HG02870 (cell line): ENCODE measurements around the gene CARM1.
"Not testable (repeated sequence)": the region's sequence is repeated elsewhere in the genome, so short reads cannot be mapped to it uniquely, and the experiment has no call there.

Experiments used
- ATAC-seq: cut with Tn5 transposase; IDR thresholded peaks from one replicate; pipeline ENCODE4 v1.9.1; 2021; ENCODE audit warnings: mild to moderate bottlenecking, moderate library complexity; ENCODE audit not compliant: unreplicated experiment

CARM1 gene

DNA sequence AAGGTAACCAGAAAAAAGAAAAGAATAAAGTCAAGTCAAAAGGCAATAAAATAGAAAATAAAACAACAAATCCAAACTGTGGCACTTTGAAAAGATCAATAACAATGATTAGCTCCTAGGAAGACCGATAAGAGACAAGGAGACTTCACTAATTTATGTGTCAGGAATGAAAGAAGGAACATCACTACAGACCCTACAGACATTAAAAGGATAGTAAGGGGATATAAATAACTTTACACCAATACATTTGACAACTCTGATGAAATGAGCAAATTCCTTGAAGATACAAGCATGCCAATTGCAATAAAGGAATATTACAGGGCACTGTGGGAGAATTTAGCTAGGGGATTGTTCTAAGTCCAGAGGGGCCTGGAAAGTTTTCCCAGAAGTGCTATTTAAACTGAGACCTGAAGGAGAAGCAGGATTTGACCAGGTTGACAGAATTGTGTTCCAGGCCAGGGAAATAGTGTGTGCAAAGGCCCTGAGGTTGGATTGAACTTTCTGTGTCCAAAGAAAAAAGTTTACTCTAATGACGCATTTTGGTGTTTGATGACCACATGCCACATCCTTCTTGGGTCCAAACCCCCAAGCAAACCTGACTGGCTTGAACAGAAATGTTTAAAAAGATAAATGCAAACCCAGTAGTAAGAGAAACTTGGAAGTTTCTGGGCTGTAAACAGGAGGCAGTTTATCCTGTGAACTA lies 24.7 kb upstream of the CARM1 start:
- no peak for ATAC-seq

DNA sequence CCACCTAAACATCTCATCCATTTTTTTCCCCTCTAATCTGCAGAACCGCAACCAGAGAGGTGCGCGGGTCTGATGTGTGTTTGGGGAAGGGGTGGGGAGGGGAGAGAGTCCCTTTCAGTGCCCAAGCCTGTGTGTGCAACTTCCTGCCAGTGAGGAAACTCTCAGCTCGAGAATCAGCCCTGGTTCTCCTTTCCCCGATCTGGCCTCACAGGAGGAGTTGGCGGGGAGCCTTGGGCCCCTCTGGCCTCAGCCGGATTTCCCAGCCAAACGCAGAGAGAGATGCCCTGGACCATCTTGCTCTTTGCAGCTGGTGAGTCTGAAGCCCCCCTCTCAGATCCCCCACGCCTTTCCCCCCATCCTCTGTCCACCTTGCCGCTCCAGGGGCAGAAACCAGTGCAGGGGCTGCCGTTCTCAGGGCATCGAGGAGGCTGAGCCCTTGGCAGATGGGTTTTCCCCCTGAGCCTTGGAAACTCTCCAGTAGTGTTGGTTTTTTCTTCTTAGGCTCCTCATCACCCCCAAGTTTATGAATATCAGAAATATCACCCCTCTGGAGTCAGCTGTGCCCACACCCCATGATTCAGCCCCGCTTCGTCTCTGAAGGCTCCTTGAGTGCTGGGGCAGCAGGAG lies 23.0 kb upstream of the CARM1 start, which contains the start of gene C19orf38:
TSS of gene C19orf38 (plus strand) at position 186 of the 627 bp plus-strand sequence. CDS start at position 280, 94 bp downstream.
- ATAC-seq: no peak

DNA sequence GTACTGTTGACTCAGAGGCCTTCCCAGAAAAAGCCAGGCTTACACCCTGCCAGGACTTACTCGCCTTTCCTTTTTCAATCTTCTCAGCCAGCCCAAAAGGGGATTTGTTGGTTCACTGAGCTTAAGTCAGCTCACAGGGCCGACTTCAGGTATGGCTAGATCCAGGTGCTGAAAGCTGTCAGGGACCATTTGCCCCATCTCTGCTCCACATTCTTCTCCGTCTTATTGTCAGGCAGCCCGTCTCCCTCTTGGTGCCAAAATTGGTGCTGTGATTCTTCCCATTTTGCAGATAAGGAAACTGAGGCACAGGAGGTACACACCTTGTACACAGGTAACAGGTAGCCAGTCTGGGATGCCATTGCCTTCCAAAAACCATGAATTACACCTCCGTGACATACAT lies 20.7 kb upstream of the CARM1 start:
- no peak for ATAC-seq

GRCh38 chr19:10852098-10852800 lies 19.1 kb upstream of the CARM1 start:
- no peak for ATAC-seq

- no peak for ATAC-seq
These were observed 18.4 kb upstream of the CARM1 start for GRCh38 chr19:10852941-10853340.

- no peak for ATAC-seq
These were observed 16.8 kb upstream of the CARM1 start for GRCh38 chr19:10854350-10855089.

DNA sequence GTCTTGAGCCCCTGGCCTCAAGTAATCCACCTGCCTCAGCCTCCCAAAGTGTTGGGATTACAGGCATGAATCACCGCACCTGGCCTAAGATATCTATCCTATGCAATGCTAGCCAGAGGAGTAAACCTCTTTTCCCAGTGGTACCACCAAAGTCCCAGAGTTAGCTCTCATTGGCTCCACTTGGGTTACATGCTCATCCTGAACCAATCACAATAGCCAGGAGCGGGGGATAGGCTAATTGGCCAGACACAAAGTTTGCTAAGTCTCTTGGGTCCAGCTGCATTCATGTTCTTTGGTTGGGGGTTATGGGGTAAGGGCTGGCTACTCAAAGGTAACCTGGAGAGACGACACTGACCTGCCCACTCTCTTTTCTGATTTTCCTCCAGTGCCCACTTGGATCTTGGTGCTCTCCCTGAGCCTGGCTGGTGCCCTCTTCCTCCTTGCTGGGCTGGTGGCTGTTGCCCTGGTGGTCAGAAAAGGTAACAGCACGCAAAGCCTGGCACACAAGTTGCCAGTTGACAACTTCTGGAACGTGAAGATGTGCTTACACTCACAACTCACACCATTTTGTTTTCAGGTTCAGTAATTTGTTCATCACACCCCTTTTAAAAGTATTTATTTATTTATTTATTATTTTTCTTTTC lies 15.4 kb upstream of the CARM1 start:
- ATAC-seq: no peak

DNA sequence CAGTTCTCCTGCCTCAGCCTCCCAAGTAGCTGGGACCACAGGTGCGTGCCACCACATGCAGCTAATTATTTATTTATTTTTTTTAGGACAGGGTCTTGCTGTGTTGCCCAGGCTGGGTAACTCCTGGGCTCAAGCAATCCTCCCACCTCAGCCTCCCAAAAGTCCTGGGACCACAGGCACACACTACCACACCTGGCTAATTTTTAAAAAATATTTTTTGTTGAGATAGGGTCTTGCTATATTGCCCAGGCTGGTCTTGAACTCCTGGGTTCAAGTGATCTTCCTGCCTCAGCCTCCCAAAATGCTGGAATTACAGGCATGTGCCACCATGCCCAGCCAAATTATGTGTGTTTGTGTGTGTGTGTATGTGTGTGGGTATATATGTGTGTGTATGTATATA lies 14.5 kb upstream of the CARM1 start:
- ATAC-seq: not testable (repeated sequence)

DNA sequence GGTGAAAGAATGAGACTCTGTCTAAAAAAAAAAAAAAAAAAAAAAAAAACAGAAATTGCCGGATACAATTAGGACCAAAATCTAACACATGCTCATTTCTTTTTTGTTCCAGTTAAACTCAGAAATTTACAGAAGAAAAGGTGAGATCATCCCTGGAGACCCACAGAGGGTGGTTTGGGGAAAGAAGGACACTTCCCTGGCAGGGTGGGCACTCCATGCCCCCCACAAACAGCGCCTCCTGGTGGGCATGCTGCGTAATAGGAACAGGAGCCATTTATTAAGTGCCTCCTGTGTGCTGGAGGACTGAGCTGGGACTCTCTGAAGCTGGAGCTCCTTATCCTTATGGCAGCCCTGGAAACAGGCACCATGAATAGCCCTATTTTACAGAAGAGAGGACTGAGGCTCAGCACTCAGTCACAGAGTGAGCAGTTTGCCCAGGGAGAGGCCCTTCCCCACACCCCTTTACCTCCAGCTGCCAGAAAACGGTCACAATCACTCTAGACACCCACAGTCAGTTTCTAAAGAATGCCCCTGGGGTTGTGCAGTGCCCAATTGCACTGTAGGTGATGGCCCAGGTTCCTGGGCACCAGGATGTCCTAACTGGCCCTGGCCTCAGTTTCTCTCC lies 13.0 kb upstream of the CARM1 start:
- ATAC-seq: no peak

- no peak for ATAC-seq
These were observed 10.2 kb upstream of the CARM1 start for GRCh38 chr19:10861103-10861651.

- no peak for ATAC-seq
These were observed 8.7 kb upstream of the CARM1 start for GRCh38 chr19:10862561-10863106.

DNA sequence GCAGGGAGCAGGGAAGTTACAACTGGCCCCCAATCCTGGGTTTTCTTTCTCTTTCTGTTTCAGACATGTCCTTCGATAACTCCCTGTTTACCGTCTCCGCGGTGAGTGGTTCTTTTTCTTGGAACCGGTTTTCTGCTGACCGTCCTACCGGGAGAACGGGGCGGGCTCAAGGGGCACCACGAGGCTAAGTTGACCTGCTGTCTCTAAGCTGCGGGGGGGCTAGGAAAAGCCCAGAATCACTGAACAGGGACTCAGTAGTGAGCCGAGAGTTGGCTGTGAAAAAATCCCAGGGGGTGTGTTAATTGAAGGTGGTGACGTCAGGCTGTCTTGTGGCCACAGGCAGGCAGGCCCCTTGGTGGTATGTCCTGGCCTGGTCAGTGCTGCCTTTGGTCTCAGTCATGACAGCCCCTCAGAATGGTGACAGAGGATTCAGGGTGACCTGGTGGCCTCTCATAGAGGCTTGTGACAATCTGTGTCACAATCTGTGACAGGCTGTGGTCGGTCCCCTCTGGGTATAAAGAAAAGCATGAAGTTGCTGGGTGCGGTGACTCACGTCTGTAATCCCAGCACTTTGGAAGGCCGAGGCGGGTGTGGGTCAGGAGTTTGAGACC lies 8.1 kb upstream of the CARM1 start:
- no peak for ATAC-seq

- ATAC-seq: no peak
These were observed 6.8 kb upstream of the CARM1 start for GRCh38 chr19:10864538-10864899.

GRCh38 chr19:10866495-10866894 lies 4.9 kb upstream of the CARM1 start:
- ATAC-seq: no peak

DNA sequence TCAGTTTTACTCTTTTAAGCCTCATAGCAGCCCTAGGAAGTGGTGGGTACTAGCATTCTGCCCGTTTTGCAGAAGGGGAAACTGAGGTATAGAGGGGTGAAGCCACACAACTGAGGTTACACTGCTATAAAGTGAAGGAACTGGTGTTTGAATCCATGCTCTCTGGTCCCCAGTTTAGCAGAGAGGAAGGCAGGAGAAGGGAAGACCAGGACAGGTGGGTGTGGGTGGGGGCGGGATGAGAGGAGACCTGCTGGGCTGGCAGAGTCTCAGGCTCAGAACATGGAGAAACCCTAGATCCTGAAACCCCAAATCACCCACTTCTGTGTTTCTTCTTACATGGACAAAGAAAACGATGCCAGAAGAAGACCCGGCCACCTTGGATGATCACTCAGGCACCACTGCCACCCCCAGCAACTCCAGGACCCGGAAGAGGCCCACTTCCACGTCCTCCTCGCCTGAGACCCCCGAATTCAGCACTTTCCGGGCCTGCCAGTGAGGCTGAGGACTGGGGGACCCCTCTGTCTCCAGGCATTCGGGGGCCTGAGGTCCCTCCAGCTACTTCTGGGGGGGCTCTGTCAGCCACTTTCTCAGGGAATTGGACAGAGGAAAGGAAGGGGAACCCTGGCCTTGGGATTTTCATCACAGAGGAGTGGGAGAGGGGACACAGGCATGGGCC lies 2.3 kb upstream of the CARM1 start:
- no peak for ATAC-seq

DNA sequence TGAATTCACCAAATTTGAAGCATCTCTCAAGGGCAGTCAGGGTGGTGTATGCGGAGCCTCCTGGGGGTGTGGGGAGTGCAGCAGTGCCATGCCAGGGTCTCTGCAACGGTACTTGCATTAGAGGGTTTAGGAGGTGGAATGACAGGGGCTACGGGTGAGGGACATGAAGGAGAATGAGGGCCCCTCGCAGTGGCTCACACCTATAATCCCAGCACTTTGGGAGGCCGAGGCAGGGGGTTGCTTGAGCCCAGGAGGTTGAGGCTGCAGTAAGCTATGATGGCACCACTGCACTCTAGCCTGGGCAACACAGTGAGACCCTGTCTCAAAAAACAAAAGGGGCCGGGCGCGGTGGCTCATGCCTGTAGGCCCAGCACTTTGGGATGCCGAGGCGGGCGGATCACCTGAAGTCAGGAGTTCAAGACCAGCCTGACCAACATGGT lies 1.5 kb upstream of the CARM1 start:
- ATAC-seq: not testable (repeated sequence)

- ATAC-seq: no peak
These were observed 825 bp upstream of the CARM1 start for GRCh38 chr19:10870501-10870954.

DNA sequence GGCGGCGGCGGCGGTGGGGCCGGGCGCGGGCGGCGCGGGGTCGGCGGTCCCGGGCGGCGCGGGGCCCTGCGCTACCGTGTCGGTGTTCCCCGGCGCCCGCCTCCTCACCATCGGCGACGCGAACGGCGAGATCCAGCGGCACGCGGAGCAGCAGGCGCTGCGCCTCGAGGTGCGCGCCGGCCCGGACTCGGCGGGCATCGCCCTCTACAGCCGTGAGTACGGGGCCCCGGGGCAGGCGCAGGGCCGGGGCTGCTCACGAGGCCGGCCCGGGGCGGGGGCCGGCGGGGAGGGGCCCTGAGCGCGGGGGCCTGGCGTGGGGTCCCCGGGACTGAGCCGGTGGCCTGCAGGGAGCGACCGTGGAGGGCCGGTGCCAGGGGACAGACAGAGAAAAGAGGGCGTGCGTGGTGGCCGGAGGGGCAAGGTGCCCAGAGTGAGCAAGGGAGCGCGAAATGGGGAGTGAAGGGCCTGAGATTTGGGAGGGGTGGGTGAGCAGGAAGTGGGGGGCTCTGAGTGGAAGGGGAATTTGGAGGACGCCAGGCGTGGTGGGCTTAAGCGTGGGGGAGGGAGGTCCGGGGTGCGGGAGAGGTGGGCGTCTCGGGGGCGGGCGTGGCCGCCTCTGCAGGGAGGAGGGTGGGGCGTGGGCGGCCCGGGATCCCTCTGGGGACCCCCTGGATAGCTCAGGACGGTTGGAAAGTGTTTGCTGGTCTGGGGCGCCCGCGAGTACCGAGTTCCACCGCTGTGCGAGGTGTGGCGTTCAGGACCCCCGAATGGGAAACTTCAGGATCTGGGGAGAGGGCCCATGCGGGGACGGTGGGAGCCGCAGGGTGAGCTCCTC lies 575 bp downstream of the CARM1 start:
- ATAC-seq: no peak
